RPMI8226 (cell line): ENCODE measurements around the gene UTP4.

Experiments used
- DNase-seq: peaks from one replicate; pipeline ENCODE4 v3.0.0-alpha.2; 2015

The UTP4 gene

GRCh38 chr16:69132424-69133252, at the start of gene UTP4, which contains the start of gene CHTF8:
TSS of gene UTP4 (plus strand) at chr16:69132649. CDS start at chr16:69133460, 811 bp downstream.
TSS of gene CHTF8 (minus strand) at chr16:69132588. CDS start at chr16:69121458, 11,130 bp downstream.
- DNase-seq: peak; percentile 96

DNA sequence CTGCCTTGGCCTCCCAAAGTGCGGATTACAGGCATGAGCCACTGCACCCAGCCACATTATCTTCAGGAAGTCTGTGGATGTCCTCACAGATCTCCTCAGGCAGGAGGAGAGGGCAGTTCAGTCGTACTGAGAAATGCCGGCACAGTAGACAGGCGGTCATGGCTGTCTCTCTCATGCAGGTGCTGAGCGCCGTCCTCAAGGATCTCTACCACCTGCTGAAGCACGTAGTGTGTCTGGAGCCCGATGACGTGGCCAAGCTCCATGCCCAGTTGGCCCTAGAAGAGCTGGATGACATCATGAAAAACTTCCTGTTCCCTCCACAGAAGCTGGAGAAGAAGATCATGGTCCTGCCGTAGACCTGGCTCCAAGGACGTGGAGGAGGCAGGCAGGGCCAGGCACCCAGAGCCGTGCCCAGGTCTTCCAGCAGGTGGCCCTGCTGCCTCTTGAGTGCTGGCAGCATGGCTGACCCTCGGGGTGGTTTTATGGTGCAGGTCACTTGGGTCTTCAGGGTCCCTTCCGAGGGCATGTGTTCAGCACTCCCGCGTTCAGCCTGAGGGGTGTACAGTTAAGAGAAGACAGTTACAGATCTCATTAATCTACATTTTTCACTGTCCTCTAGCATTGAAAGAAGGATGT, 49.0 kb upstream of the UTP4 start:
- DNase-seq: no peak

DNA sequence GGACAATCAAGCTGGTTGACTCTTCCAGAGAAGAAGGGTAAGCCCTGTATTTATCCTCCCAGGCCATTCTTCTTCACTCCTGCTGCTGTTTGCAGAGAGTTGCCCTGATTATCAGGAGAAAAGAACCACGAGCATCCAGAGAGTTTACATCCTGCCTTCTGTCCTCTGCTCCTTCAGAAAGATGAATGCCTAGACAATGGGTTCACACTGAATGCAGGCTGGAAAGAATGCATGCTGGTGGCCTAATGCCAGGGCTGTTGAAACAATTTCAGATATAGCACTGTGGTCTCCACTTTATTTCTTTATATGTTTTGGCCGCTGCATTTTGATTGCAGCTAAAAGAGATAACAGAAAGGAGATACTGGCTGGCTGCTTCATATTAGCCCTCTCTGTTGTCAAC, 48.2 kb upstream of the UTP4 start:
- DNase-seq: no peak

GRCh38 chr16:69085032-69085695, 47.3 kb upstream of the UTP4 start:
- no peak for DNase-seq

DNA sequence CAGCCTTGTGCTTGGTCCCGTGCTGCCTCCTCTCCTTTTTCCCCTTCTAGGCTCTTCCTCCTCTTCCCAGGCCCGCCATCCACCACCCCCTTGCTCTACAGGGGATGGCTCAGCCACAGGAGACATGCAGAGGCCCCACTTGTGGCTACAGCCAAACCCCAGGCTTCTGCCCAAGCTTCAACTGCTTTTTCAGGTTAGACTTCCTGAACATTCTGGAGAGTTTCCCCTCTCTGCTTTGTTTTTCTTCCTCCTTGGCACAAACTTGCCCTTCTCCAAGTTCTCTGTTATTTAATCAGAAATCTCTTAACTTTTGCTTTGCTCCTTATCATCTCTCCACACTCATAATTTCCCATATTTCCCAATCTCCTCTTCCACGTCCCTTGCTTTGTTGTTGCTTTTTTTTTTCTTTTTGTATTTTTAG, 45.3 kb upstream of the UTP4 start:
- DNase-seq: no peak

GRCh38 chr16:69088684-69089083, 43.8 kb upstream of the UTP4 start:
- DNase-seq: no peak

DNA sequence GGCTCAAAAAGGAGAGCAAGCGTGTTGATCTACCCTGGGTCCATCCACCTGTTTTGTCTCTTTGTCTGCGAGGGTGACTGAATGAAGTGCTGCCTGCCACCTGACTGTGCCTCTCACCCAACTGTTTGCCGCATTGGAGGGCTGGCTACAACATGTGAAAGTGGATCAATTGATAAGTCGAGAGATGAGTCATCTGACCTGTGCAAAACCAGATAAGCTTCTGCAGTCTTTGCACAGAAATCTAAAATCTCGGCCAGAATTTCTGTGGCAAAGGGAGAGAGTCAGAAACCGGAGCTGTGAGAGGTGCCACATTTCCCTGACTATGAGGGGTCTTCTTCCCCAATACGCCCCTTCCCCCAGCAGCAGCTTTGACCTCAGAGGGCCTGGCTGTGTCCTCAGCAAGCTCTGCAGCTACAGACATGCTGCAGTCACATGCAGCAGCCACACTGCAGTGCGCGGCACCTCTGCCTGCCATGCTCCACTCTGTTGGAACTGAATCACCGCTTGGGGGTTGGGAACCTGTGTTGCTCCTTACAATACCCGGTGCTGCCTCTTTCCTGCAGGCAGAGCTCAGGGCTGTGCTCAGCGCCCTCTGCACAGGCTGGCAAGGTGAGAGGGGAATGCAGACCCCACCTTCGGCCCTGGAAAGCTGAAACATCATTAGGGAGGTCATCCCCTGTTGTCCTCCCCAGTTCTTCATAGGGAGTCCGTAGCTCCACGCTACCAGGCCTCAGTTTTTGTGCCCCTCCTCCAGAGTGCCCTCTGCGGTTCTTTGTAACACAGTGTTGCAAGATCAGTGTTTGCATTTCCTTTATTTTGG, 43.1 kb upstream of the UTP4 start:
- DNase-seq: no peak

GRCh38 chr16:69093974-69094373, 38.5 kb upstream of the UTP4 start:
- DNase-seq: no peak

GRCh38 chr16:69094501-69094900, 37.9 kb upstream of the UTP4 start:
- no peak for DNase-seq

DNA sequence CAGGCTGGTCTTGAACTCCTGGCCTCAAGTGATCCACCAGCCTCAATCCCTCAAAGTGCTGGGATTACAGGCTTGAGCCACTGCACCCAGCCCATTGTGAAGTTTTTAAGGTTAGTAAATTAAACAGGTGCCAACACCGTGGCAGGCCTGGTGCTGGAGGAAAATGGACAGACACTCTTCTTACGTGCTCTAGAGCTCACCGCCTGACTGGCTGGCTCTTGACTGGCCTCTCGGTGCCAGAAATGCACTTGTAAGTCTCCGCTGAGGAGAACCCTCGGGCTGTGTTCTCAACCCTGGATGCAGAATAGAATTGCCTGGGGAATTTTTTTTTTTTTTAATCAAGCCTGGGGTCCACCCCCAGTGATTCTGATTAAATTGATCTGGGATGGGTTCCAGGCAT, 37.3 kb upstream of the UTP4 start:
- DNase-seq: no peak

DNA sequence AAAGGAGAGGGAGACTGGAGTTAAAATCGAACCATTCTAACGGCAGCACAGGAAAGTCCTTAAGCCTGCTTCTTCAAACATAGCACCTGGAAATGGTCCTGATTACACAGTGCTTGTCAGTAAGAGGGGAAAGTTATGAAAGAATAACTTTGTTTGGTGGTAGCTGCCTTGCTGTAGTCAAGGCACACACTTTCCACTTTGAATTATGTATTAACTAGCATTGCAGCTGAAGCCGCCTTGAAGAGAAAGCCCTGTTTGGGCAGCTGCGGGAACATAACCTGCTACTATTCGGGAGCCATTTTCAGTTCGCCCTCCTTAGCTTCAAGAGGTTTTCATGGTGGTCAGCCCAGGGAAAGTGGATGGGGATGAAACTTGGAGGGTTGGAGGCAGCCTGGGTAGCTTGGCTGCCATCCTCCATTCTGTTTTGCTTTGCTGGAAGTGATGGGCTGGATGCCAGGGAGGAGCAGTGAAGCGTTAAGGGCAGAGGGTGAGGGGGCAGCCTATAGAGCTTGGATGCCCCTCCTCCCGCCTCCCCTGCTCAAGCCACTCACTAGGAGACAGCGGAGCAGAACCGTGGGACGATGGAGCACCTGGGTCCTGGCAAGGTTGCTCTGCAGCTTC, 32.3 kb upstream of the UTP4 start:
- no peak for DNase-seq

GRCh38 chr16:69105501-69106361, 26.7 kb upstream of the UTP4 start, which contains the start of gene HAS3:
TSS of gene HAS3 (plus strand) at chr16:69105653. CDS start at chr16:69109396, 3,743 bp downstream.
- DNase-seq: peak; percentile 77

GRCh38 chr16:69106491-69107315, 25.7 kb upstream of the UTP4 start:
- peak; percentile 21 for DNase-seq

- DNase-seq: no peak
Measured at GRCh38 chr16:69107316-69107962, 25.0 kb upstream of the UTP4 start.

DNA sequence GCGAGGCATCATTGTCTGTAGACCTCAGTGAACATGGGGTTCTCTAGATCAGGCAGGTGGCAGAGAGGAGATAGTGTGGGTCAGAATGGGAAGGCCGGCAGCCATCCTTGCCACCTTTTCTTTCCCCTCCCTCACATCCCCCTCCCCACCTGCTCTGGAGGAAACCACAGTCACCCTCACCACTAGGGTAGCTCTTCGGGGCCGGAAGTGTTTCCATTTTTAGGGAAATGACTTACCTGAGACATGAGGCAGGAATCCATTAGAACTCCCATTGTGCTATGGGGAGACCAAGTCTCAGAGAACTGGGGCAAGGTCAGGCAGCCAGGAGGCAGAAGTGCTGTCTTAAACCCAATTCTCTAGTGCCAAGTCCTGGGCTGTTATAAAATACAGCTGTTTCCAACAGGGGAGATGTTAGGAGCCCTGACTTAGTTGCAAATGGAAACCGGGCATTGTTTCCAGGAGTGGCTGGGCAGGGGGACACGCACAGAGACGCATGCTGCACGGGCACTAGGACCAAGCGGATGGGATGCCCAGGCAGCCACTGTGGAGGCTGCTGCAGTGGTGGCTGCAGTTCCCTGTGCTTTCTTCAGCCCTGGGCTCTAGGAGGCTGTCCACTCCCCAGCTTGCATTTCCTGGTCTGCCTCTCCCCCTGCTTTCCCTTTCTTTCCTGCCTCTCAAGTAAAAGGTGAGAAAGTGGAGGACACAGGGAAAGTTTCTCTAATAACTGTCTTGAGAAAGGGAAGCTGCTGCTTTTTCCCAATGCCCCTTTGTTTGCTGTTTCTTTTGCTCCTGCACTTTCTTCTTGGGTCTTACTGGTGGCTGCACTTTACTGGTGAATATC, 24.2 kb upstream of the UTP4 start:
- no peak for DNase-seq

DNA sequence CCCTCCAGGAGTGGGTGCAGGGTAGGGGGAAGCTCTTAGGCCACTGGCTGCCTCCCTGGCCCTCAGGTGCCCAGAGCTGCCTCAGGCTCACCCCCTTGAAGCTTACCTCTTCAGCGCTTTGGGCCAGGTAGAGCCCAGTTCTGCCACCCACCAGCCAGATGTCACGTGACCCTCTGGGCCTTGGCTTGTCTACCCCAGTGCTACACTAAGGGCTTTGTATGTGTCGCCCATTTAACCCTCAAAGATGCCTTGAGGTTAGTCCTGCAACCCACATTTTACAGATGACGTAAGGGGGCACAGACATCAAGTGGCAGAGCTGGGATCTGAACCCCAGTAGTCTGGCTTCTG, 23.6 kb upstream of the UTP4 start:
- no peak for DNase-seq

DNA sequence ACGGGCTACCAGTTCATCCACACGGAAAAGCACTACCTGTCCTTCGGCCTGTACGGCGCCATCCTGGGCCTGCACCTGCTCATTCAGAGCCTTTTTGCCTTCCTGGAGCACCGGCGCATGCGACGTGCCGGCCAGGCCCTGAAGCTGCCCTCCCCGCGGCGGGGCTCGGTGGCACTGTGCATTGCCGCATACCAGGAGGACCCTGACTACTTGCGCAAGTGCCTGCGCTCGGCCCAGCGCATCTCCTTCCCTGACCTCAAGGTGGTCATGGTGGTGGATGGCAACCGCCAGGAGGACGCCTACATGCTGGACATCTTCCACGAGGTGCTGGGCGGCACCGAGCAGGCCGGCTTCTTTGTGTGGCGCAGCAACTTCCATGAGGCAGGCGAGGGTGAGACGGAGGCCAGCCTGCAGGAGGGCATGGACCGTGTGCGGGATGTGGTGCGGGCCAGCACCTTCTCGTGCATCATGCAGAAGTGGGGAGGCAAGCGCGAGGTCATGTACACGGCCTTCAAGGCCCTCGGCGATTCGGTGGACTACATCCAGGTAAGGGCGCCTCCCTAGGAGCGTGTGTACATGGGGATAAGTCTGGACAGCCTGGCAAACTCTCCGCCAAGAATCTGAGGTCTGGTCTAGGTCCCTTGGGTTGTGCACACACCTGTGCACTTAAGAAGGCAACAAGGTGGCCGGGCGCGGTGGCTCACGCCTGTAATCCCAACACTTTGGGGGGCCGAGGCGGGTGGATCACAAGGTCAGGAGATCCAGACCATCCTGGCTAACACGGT, 22.8 kb upstream of the UTP4 start:
- DNase-seq: no peak

DNA sequence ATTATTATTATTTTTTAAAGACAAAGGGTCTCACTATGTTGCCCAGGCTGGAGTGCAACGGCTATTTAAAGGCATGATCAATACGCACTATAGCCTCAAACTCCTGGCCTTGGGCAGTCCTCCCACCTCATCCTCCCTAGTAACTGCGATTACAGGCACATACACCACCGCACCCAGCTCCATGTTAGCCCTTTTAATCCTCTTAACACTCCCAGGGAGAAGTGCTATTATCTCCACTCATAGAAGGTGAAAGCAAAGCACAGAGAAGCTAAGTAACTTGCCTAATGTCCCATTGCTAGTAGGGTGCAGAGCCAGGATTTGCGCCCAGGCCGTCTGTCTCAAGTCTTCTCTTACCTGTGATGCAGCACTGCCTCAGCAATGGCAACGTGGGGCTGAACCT, 22.0 kb upstream of the UTP4 start:
- no peak for DNase-seq
